GM12878 (cell line): Measurements from ENCODE around the gene HADHA.

Source experiments
- ASH2L ChIP-seq: fragments of 300-600, 200-600 bp; sonication (generic); IDR thresholded peaks from 2 replicates; pipeline ENCODE4 v1.6.1; 2017; ENCODE audit warnings: low read depth, mild to moderate bottlenecking, borderline replicate concordance
- CHD4 ChIP-seq: fragments of 200-600 bp; sonication (generic); IDR thresholded peaks from 2 replicates; pipeline ENCODE4 v1.6.1; 2016; ENCODE audit warnings: mild to moderate bottlenecking
- CTCF ChIP-seq, 3 experiments: IDR thresholded peaks in 2 of 3; conservative IDR thresholded peaks in 1 of 3; 2 replicates each; pipeline ENCODE4 v1.5.1; 2011; ENCODE audit warnings: low read depth in 3 of 3, low read length in 3 of 3, mild to moderate bottlenecking in 3 of 3, control low read depth in 2 of 3, moderate library complexity in 2 of 3, inconsistent platforms in 1 of 3, mixed read lengths in 1 of 3; ENCODE audit not compliant: control insufficient read depth in 2 of 3, insufficient read depth in 1 of 3; ENCODE audit errors: extremely low read depth in 1 of 3
- FOXK2 ChIP-seq: fragments of 450-650 bp; IDR thresholded peaks from 2 replicates; pipeline ENCODE4 v1.6.1; 2017; ENCODE audit warnings: mild to moderate bottlenecking, moderate library complexity
- SMC3 ChIP-seq: IDR thresholded peaks from 2 replicates; pipeline ENCODE4 v1.6.1; 2011; ENCODE audit warnings: low read length, improper control_type of control experiment, borderline replicate concordance
- STAT3 ChIP-seq: IDR thresholded peaks from 2 replicates; pipeline ENCODE4 v1.6.1; 2011; ENCODE audit warnings: low read depth, low read length, improper control_type of control experiment
- YY1 ChIP-seq: IDR thresholded peaks from 2 replicates; pipeline ENCODE4 v1.6.1; 2011; ENCODE audit warnings: low read depth, mild to moderate bottlenecking, low read length
- ZNF274 ChIP-seq: IDR thresholded peaks from one replicate; pipeline ENCODE4 v1.8.0; 2011; ENCODE audit not compliant: insufficient read length, insufficient read depth
- TF ChIP-seq, protein P1 (sequence below): IDR thresholded peaks from 2 replicates; pipeline ENCODE4 v1.6.1; 2012; ENCODE audit warnings: low read depth, low read length, improper control_type of control experiment

DNA sequence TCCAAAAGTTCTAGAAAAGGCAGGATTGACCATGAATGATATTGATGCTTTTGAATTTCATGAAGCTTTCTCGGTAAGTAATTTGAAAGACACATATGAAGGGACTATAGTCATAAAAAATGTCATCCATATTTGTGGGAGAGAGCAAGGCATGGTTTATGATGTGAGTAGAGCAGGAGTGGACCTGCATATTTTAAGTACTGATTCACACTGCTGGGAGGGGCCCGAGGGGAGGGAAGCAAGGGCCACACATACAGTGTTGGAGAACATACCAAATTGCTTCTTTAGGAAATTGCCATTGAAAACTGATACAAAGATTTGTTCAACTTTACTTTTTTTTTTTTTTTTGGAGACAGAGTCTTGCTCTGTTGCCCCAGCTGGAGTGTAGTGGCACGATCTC, 39.7 kb upstream of the HADHA start:
- TF ChIP-seq SMC3 (no peak), FOXK2 (no peak), ZNF274 (no peak), CTCF (IDR thresholded peaks at IDR 0.05 in 2 of 3, conservative IDR thresholded peaks at IDR 0.05 in 1 of 3; ENCODE audit: control insufficient read depth in 2 of 3, extremely low read depth in 1 of 3, insufficient read depth in 1 of 3, low read depth in 3 of 3, low read length in 3 of 3) (no peak), STAT3 (no peak), ASH2L (no peak), YY1 (no peak), CHD4 (no peak)
- TF ChIP-seq, protein P1, sequence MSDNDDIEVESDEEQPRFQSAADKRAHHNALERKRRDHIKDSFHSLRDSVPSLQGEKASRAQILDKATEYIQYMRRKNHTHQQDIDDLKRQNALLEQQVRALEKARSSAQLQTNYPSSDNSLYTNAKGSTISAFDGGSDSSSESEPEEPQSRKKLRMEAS: no peak
